Hindlimb muscle (tissue), 1 donor: ENCODE results near the gene EPHB6. TPM values are rescaled to one million over a fixed set of nuclear protein-coding genes. Genes with fewer than 3 reads are reported as not detected.
A peak's percentile ranks its signal among the peaks of the same experiment; 100 is the strongest.

ENCODE experiments used
- DNase-seq: peaks from one replicate; pipeline ENCODE4 v3.0.0-alpha.2; 2013
- polyA plus RNA-seq: library from polyadenylated mRNA; unstranded; fragments of 120-200 nt; gene quantifications from one replicate; pipeline ENCODE4 v1.2.1, GENCODE V29; 2013; ENCODE audit not compliant: insufficient read length

EPHB6 gene
- polyA plus RNA-seq, 1 donor: 3.6 TPM

DNA sequence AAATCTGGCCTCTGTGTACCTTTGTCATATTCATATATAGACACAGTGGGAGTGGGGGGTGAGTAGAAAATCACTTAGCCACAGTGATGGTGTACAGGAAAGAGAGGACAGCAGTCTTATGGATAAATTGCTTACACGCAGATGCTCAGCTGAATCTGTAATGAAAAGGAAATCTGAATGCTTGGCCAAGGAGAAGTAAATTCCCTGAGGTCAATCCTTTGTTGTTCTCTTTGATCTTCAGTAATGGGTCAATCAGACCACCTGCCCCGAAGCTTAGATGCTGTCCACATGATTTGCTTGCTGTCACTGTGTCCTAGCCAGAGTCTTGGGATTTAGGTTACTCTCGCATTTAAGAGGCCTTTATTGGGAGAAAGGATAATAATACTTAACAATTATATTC lies 18.4 kb upstream of the EPHB6 start:
- no peak for DNase-seq

GRCh38 chr7:142838461-142839213 lies 16.2 kb upstream of the EPHB6 start:
- no peak for DNase-seq

DNA sequence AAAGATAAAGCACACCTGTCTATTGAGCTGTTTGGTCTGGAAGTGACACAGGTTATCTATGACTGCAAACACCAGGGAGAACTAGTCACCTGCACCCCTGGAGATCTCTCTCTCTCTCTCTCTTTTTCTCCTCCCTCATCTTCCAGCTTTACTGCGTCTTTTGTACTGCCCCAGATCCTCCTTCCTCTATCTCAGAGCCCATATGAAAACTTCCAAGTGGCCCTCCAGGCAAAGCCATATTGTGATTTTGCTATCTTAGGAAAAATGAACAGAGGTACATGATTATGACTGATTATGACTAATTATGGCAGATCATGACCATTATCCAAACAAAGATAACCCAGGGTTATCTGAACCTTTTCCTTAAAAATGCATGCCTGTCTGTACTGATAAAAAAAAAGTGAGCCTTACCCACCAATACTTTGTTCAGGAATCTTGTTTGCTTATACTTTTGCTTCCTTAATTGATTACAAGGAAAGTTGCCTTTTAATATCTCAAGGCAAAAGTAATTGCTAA lies 12.6 kb upstream of the EPHB6 start:
- no peak for DNase-seq

DNA sequence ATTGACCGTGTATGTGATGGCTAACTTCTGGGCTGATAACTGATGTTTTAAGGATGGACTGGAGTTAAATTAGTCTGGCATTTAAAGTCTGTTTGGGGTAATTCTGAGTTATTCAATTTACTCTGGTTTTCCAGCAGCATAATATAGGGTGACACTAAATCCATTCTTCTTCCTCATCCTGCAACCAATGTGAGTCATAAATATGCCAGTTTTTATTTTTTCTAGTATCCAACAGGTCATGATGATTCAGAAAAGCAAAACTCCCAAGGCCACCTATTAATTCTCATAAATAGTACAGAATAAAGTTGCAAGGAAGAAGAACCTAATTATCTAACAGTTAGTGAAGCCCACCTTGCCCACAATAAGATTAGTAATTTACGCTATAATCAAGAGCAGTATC lies 7.5 kb upstream of the EPHB6 start:
- no peak for DNase-seq

- no peak for DNase-seq
Observed at GRCh38 chr7:142851269-142851668, 3.6 kb upstream of the EPHB6 start.

DNA sequence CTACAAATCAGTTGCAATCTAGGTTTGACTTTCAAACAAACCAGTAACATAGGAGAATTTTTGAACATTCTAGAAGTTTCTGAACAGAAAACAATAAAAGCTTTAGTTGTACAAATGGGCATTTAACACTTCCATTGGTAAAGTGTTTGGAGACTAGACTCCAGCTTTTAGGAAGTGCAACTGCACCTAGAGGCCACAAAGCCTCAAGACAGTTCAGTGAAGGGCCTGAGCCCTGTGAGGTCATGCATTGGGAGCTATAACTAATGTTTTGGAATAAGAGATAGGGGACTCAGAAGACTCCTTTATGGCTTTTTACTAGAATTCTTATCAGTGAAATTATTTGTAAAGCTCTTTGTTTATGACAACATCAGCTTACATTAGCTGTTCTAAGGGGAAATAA lies 3.0 kb upstream of the EPHB6 start:
- no peak for DNase-seq

DNA sequence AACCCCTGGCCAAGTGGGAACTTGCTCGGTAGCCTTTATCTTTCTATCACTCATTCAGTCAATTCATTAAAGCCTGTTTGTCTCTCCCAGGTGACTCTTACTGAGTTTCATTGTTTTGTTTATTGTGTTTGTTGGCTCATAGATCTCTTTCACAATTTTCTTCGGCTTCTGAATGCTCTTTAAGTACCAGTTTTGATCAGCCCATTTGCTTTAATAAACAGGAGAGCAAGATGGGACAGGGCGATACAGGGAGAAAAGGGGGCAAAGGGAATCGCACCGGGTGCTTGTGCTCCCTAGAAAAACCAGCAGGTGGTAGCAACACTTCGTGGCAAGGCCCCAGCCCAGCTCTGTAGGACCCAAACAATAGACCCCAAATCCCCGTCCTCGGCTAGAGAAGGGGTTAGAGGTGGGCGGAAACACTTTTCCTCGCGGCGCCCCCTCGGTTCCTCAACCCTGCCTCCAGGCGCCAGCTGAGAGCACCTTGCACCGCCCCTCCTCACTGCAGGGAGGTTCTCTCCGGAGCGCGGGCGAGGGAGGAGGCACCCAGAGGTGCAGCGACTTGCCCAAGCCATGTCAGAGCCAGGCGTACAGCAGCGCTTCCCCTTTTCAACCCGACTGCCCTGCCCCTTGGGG lies 1.0 kb upstream of the EPHB6 start:
- peak; percentile 67 for DNase-seq

DNA sequence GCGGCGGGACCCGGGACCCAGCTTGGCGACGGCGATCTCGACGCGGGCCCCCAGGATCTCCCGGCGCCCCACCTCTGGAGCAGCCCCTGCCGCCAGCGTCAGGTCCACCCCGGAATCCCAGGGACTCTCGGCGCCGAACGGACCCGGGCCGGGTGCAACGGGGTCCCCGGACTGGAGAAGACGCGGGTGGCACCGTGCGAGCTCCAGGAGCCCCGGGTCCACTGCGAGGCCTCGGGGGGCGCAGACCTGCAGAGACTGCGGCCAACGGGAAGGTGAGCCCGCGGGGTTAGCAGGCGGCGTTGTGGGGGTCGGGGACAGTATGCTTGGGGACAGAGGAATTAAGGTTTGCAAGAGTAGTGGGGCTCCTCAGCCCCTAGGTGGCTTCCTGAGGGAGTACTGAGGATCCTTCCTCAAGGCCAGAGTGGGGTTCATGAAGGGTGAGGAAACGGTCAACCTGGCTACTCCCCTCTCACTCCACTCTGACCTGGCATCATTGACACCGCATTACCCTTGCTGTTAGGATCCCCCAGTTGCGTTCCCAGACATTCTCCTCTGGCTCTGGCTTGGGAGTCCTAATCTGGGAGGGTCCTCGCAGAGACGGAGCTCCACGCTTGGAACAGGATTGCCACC lies 353 bp downstream of the EPHB6 start:
- DNase-seq: peak; percentile 18

- DNase-seq: no peak
Observed at GRCh38 chr7:142855756-142856564, 1.1 kb downstream of the EPHB6 start.

- no peak for DNase-seq
Observed at GRCh38 chr7:142856565-142857245, 1.8 kb downstream of the EPHB6 start.

DNA sequence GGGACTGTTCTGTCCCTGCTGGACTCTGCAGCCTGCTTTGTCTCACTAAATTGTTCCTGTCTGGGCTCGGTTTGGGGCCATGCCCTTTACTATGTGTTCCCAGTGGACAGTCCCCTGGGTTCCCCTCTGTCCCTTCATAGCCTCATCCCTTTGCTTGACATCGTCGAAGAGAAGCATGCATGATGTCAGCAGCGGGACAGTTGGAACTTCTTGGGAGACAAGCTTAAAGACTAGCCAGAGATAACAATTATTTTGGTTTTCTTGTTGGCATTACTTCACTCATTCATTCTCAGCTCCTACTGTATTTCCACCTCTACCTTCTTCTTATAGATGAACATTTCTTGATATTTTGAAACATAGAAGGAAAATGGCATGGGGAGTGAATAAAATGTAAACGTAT lies 2.7 kb downstream of the EPHB6 start:
- DNase-seq: no peak

GRCh38 chr7:142859411-142859810 lies 4.5 kb downstream of the EPHB6 start:
- no peak for DNase-seq

DNA sequence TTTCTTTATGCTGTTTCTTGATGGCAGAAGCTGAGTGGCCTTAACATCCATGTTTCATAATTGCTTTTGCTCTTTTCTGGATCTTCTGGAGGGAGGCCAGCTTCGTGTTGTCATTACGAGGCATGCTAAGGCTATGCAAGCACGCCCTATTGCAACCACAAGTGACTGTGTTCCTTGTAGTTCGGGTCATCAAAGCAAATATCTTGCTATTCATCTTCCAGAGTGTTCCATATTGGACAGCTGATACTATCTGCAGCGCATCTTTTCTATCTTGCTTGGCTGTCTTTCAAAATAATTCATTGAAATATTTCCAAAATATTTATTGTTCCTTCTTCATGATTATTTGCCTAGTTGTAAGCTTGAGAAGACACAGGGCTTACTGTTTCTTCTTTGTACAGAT lies 5.0 kb downstream of the EPHB6 start:
- DNase-seq: no peak

- no peak for DNase-seq
Observed at GRCh38 chr7:142860968-142861367, 6.1 kb downstream of the EPHB6 start.

GRCh38 chr7:142862351-142862750 lies 7.5 kb downstream of the EPHB6 start:
- no peak for DNase-seq

GRCh38 chr7:142862786-142863400 lies 8.0 kb downstream of the EPHB6 start:
- DNase-seq: no peak

- DNase-seq: no peak
Observed at GRCh38 chr7:142863891-142864685, 9.2 kb downstream of the EPHB6 start.

- no peak for DNase-seq
Observed at GRCh38 chr7:142864980-142865747, 10.3 kb downstream of the EPHB6 start.

GRCh38 chr7:142865766-142866165 lies 10.9 kb downstream of the EPHB6 start:
- no peak for DNase-seq
